ENCODE measurements around the gene LONP1.

DNA sequence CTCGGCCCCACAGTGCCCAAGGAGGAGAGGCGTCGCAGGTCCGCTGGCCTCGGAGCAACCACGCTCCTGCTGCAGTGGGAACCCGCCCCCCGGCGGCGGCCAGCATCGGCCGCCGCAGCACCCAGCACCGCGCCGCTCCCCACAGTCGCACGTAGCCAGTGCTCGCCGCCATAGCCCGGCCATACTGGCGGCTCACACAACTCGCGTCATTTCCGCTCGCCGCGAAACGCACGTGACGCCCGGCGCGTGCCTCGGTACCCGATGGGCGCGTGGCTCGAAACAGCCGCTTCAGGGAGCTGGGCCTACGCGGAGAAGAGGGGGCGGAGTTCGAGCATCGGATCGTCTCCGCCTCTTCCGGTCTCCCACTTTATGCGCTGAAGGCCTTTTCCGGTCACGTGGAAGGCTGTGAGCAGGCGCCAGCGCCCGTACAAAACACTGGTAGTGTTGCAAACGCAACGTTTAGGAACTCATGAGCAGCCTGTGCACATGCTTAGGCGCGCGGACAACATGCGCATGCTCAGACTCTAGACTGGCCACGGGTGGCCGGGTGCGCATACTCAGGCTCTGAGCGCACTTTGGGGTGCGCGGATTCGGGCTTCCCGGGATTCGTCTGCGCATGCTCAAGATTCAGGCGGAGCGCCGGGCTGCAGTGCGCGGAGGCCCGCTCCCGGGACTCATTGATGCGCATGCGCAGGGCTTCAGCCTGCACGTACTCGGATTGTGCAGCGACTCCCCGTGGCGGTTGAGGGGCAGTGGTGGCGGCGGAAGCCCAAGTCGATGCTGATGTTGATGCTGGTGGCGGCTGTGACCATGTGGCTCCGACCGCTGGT is at the start of gene LONP1, which contains the start of gene CATSPERD:
- TF ChIP-seq, protein P1, sequence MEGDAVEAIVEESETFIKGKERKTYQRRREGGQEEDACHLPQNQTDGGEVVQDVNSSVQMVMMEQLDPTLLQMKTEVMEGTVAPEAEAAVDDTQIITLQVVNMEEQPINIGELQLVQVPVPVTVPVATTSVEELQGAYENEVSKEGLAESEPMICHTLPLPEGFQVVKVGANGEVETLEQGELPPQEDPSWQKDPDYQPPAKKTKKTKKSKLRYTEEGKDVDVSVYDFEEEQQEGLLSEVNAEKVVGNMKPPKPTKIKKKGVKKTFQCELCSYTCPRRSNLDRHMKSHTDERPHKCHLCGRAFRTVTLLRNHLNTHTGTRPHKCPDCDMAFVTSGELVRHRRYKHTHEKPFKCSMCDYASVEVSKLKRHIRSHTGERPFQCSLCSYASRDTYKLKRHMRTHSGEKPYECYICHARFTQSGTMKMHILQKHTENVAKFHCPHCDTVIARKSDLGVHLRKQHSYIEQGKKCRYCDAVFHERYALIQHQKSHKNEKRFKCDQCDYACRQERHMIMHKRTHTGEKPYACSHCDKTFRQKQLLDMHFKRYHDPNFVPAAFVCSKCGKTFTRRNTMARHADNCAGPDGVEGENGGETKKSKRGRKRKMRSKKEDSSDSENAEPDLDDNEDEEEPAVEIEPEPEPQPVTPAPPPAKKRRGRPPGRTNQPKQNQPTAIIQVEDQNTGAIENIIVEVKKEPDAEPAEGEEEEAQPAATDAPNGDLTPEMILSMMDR (IDR thresholded peaks at IDR 0.05), result peak; percentile 85 to 99 (median 97)
- TF ChIP-seq POLR2A (IDR thresholded peaks at IDR 0.05), result peak; percentile 69 to 80 (median 80)
